Lower leg skin (tissue), 3 donors: ENCODE measurements around the gene CELF2.

Source experiments
- CTCF ChIP-seq, 3 donors: fragments of 450-650 bp; IDR thresholded peaks; one replicate each; pipeline ENCODE4 v1.5.1; 2016; ENCODE audit warnings: antibody characterized with exemption in 3 of 3, mild to moderate bottlenecking in 3 of 3, moderate library complexity in 2 of 3
- POLR2A ChIP-seq, 2 donors: fragments of 450-650 bp; IDR thresholded peaks; one replicate each; pipeline ENCODE4 v1.6.1; 2016 to 2017; ENCODE audit warnings: antibody characterized with exemption in 2 of 2, mild to moderate bottlenecking in 1 of 2, moderate library complexity in 1 of 2

GRCh38 chr10:11113156-11113555 is 95.5 kb downstream of the CELF2 start:
- no peak for TF ChIP-seq CTCF (IDR thresholded peaks at IDR 0.05)
- TF ChIP-seq POLR2A (IDR thresholded peaks at IDR 0.05): no peak
